HepG2 (cell line): ENCODE measurements around the gene PRSS3. TPM values are rescaled to one million over a fixed set of nuclear protein-coding genes. Genes with fewer than 3 reads are reported as not detected.

Experiments
- CEBPB ChIP-seq: IDR thresholded peaks from 2 replicates; pipeline ENCODE4 v1.6.1; 2011; ENCODE audit warnings: low read depth, low read length, improper control_type of control experiment, borderline replicate concordance
- CHCHD3 ChIP-seq: sonication (generic); formaldehyde crosslinking; IDR thresholded peaks from 2 replicates; pipeline ENCODE4 v1.8.0; 2022; ENCODE audit warnings: mild to moderate bottlenecking, missing genetic modification reagents, moderate library complexity
- DR1 ChIP-seq: sonication (generic); formaldehyde crosslinking; IDR thresholded peaks from 2 replicates; pipeline ENCODE4 v1.8.0; 2021; ENCODE audit warnings: mild to moderate bottlenecking, missing genetic modification reagents, inconsistent platforms
- EZH2 ChIP-seq: conservative IDR thresholded peaks from 2 replicates; pipeline ENCODE4 v1.6.1; 2012; ENCODE audit warnings: mild to moderate bottlenecking, low read depth, low read length, moderate library complexity
- GABPB1 ChIP-seq: IDR thresholded peaks from 2 replicates; pipeline ENCODE4 v1.6.1; 2016; ENCODE audit warnings: mild to moderate bottlenecking, missing genetic modification reagents, moderate library complexity, missing compliant biosample characterization
- HOXD1 ChIP-seq: sonication (generic); formaldehyde crosslinking; IDR thresholded peaks from 2 replicates; pipeline ENCODE4 v1.5.0; 2020; ENCODE audit warnings: missing genetic modification reagents
- MIER2 ChIP-seq: IDR thresholded peaks from 2 replicates; pipeline ENCODE4 v1.6.1; 2016; ENCODE audit warnings: missing biosample characterization, missing genetic modification reagents
- RAD21 ChIP-seq: fragments of 450-650 bp; formaldehyde crosslinking; IDR thresholded peaks from 2 replicates; pipeline ENCODE4 v1.5.0; 2020; ENCODE audit warnings: mild to moderate bottlenecking
- SOX13 ChIP-seq, 3 experiments: fragments of 450-650 bp in 1 of 3; sonication (generic) in 1 of 3; formaldehyde crosslinking in 1 of 3; IDR thresholded peaks in 2 of 3; conservative IDR thresholded peaks in 1 of 3; 2 replicates each; pipeline versions ENCODE4 v1.5.0 to v1.6.1; 2016 to 2020; ENCODE audit warnings: antibody characterized with exemption in 1 of 3, mild to moderate bottlenecking in 1 of 3, missing compliant biosample characterization in 1 of 3, missing genetic modification reagents in 1 of 3, moderate library complexity in 1 of 3
- TFDP2 ChIP-seq: sonication (generic); formaldehyde crosslinking; IDR thresholded peaks from 2 replicates; pipeline ENCODE4 v1.4.0; 2020; ENCODE audit warnings: missing genetic modification reagents
- ZBTB33 ChIP-seq: sonication (generic); formaldehyde crosslinking; IDR thresholded peaks from 2 replicates; pipeline ENCODE4 v1.4.0; 2020; ENCODE audit warnings: missing genetic modification reagents
- ZFP82 ChIP-seq: sonication (generic); formaldehyde crosslinking; IDR thresholded peaks from 2 replicates; pipeline ENCODE4 v1.5.1; 2020; ENCODE audit warnings: mild to moderate bottlenecking, missing genetic modification reagents, borderline replicate concordance
- ZNF264 ChIP-seq: sonication (generic); formaldehyde crosslinking; IDR thresholded peaks from 2 replicates; pipeline ENCODE4 v1.4.0; 2020; ENCODE audit warnings: missing genetic modification reagents
- ZNF543 ChIP-seq: sonication (generic); formaldehyde crosslinking; IDR thresholded peaks from 2 replicates; pipeline ENCODE4 v1.4.0; 2020; ENCODE audit warnings: mild to moderate bottlenecking, missing genetic modification reagents
- ZNF550 ChIP-seq: sonication (generic); formaldehyde crosslinking; IDR thresholded peaks from 2 replicates; pipeline ENCODE4 v1.4.0; 2020; ENCODE audit warnings: mild to moderate bottlenecking, missing genetic modification reagents, borderline replicate concordance
- ZNF574 ChIP-seq: sonication (generic); formaldehyde crosslinking; IDR thresholded peaks from 2 replicates; pipeline ENCODE4 v1.4.0; 2020; ENCODE audit warnings: missing genetic modification reagents
- ZNF773 ChIP-seq: sonication (generic); formaldehyde crosslinking; IDR thresholded peaks from 2 replicates; pipeline ENCODE4 v1.4.0; 2020; ENCODE audit warnings: missing genetic modification reagents, borderline replicate concordance
- polyA plus RNA-seq, 8 experiments: library from polyadenylated mRNA; depleted of rRNA in 3 of 8; stranded (reverse) in 7 of 8; unstranded in 1 of 8; fragments of >200 nt; fragmentation: Illumina TruSeq in 4 of 8; extraction: Trizol in 4 of 8; gene quantifications; 2 replicates each; pipeline versions ENCODE4 v1.2.1 to v1.2.3, GENCODE V29; 2011 to 2016; ENCODE audit warnings: low read depth in 4 of 8, missing spikeins in 1 of 8, mixed read lengths in 1 of 8; ENCODE audit not compliant: insufficient read depth in 1 of 8
- total RNA-seq, 5 experiments: library from RNA; depleted of rRNA; stranded (reverse); fragments of >200 nt; fragmentation: Illumina TruSeq; extraction: Trizol; gene quantifications; 2 replicates each; pipeline ENCODE4 v1.2.3, GENCODE V29; 2016; ENCODE audit warnings: low read depth in 1 of 5

PRSS3 gene
- total and polyA plus RNA-seq, 2 of the 13 experiments (the other 11 are each of a cell fraction or from before 2014, with no cell fraction given): not detected

GRCh38 chr9:33816327-33817252 lies 21.2 kb downstream of the PRSS3 start, which contains the start of gene UBE2R2 (continued):
- TF ChIP-seq ZNF264 (CRISPR knock-in tag): no peak
- TF ChIP-seq MIER2 (CRISPR knock-in tag): 0 out of 2 replicates have a peak, but pooled peaks have one; percentile 17
- TF ChIP-seq ZFP82 (CRISPR knock-in tag): 0 out of 2 replicates have a peak, but pooled peaks have one; percentile 17
- TF ChIP-seq ZNF543 (CRISPR knock-in tag): 0 out of 2 replicates have a peak, but pooled peaks have one; percentile 61
- TF ChIP-seq HOXD1 (CRISPR knock-in tag): no peak
- peak; percentile 10; the same call in 1 of the 2 replicates for TF ChIP-seq SOX13 (IDR thresholded peaks at IDR 0.05)
- TF ChIP-seq SOX13 (CRISPR knock-in tag; conservative IDR thresholded peaks at IDR 0.05 in 1 of 2, IDR thresholded peaks at IDR 0.05 in 1 of 2): peak in 1 of 2 experiments; percentile 4; a peak in 1 of 4 replicates
- no peak for TF ChIP-seq EZH2
- TF ChIP-seq CEBPB: no peak
- TF ChIP-seq RAD21 (CRISPR knock-in tag): peak; percentile 40; the same call in 1 of the 2 replicates
- no peak for TF ChIP-seq ZNF550 (CRISPR knock-in tag)
- TF ChIP-seq ZNF773 (CRISPR knock-in tag): peak; percentile 23; the same call in 1 of the 2 replicates
- TF ChIP-seq DR1 (CRISPR knock-in tag): peak; percentile 44; the same call in 1 of the 2 replicates
- TF ChIP-seq GABPB1 (CRISPR knock-in tag): peak; percentile 67; the same call in 1 of the 2 replicates
- peak; percentile 63; the same call in 1 of the 2 replicates for TF ChIP-seq ZNF574 (CRISPR knock-in tag)
- TF ChIP-seq TFDP2 (CRISPR knock-in tag): peak; percentile 87
- peak; percentile 30; the same call in 1 of the 2 replicates for TF ChIP-seq ZBTB33 (CRISPR knock-in tag)
- TF ChIP-seq CHCHD3: no peak; the same call in 1 of the 2 replicates
